GM23338 (cell line): ENCODE data around the gene CAPNS2. TPM values are rescaled to one million over a fixed set of nuclear protein-coding genes. Genes with fewer than 3 reads are reported as not detected.

Experiments used
- ATAC-seq: fragments of 200-7000 bp; cut with Tn5 transposase; 3 replicates; pipeline ENCODE4 v1.9.1; 2020
- DNase-seq: peaks from one replicate; pipeline ENCODE4 v3.0.0-alpha.2; 2015; ENCODE audit warnings: low spot score
- H2AFZ ChIP-seq: fragments of 200-600 bp; sonication (generic); 2 replicates; pipeline ENCODE4 v1.8.0; 2016; ENCODE audit warnings: antibody characterized with exemption, mild to moderate bottlenecking, moderate library complexity
- H3F3A ChIP-seq: fragments of 200-600 bp; sonication (generic); replicated peaks from 2 replicates; pipeline ENCODE4 v1.8.0; 2017; ENCODE audit warnings: antibody characterized with exemption, mixed run types, low read depth
- H3K27ac ChIP-seq: fragments of 200-600 bp; sonication (generic); 2 replicates; pipeline ENCODE4 v1.6.1; 2016; ENCODE audit warnings: low read depth
- H3K27me3 ChIP-seq: fragments of 200-600 bp; sonication (generic); 2 replicates; pipeline ENCODE4 v1.8.0; 2016; ENCODE audit warnings: mild to moderate bottlenecking, mixed run types, moderate library complexity; ENCODE audit not compliant: insufficient read depth
- H3K36me3 ChIP-seq: fragments of 200-600 bp; sonication (generic); 2 replicates; pipeline ENCODE4 v1.8.0; 2016; ENCODE audit warnings: mild to moderate bottlenecking; ENCODE audit not compliant: insufficient read depth
- H3K4me1 ChIP-seq: fragments of 200-600 bp; sonication (generic); 2 replicates; pipeline ENCODE4 v1.8.0; 2016; ENCODE audit warnings: mild to moderate bottlenecking, moderate library complexity; ENCODE audit not compliant: insufficient read depth
- H3K4me2 ChIP-seq: fragments of 200-600 bp; sonication (generic); 2 replicates; pipeline ENCODE4 v1.7.1; 2017; ENCODE audit warnings: mixed run types
- H3K4me3 ChIP-seq: fragments of 200-600 bp; sonication (generic); 2 replicates; pipeline ENCODE4 v1.6.1; 2016; ENCODE audit warnings: mixed run types
- H3K79me2 ChIP-seq: fragments of 200-600 bp; sonication (generic); replicated peaks from 2 replicates; pipeline ENCODE4 v1.8.0; 2017; ENCODE audit warnings: mild to moderate bottlenecking; ENCODE audit not compliant: insufficient read depth
- H3K9me2 ChIP-seq: fragments of 200-600 bp; sonication (generic); 2 replicates; pipeline ENCODE4 v1.8.0; 2017; ENCODE audit not compliant: insufficient read depth
- H4K20me1 ChIP-seq: fragments of 200-600 bp; sonication (generic); replicated peaks from 2 replicates; pipeline ENCODE4 v1.8.0; 2017; ENCODE audit warnings: mild to moderate bottlenecking; ENCODE audit not compliant: insufficient read depth
- H3K27ac Mint-ChIP-seq: 2 replicates; pipeline ENCODE4 v1.8.0; 2020; ENCODE audit warnings: inconsistent platforms, mild to moderate bottlenecking, moderate library complexity, mixed read lengths
- H3K27me3 Mint-ChIP-seq: 3 replicates; pipeline ENCODE4 v1.8.0; 2022; ENCODE audit warnings: low read depth, mild to moderate bottlenecking, moderate library complexity, mixed read lengths, inconsistent platforms; ENCODE audit not compliant: insufficient read depth, poor library complexity
- H3K36me3 Mint-ChIP-seq: 3 replicates; pipeline ENCODE4 v1.8.0; 2021; ENCODE audit warnings: low read depth, mild to moderate bottlenecking, inconsistent platforms, moderate library complexity, mixed read lengths
- H3K4me1 Mint-ChIP-seq: 3 replicates; pipeline ENCODE4 v1.8.0; 2020; ENCODE audit warnings: mild to moderate bottlenecking, inconsistent platforms, mixed read lengths
- H3K4me3 Mint-ChIP-seq: 3 replicates; pipeline ENCODE4 v1.8.0; 2021; ENCODE audit warnings: moderate library complexity, mild to moderate bottlenecking, inconsistent platforms, mixed read lengths
- H3K9me3 Mint-ChIP-seq: 3 replicates; pipeline ENCODE4 v1.8.0; 2020; ENCODE audit warnings: moderate library complexity, mild to moderate bottlenecking, inconsistent platforms, mixed read lengths
- CREB1 ChIP-seq: fragments of 250-450 bp; sonication (Bioruptor Pico); IDR thresholded peaks from 2 replicates; pipeline ENCODE4 v1.5.0; 2020; ENCODE audit warnings: low read depth, mild to moderate bottlenecking, moderate library complexity
- CTCF ChIP-seq, 2 experiments: fragments of 200-600 bp in 1 of 2; sonication (generic) in 1 of 2; conservative IDR thresholded peaks; 2 replicates each; pipeline versions ENCODE4 v1.5.1 to v1.6.1; 2016 to 2017; ENCODE audit warnings: antibody characterized with exemption in 2 of 2, low read depth in 2 of 2, mild to moderate bottlenecking in 2 of 2, moderate library complexity in 1 of 2
- ETS1 ChIP-seq: IDR thresholded peaks from 2 replicates; pipeline ENCODE4 v1.6.1; 2016; ENCODE audit warnings: antibody characterized with exemption
- EZH2 ChIP-seq: fragments of 200-600 bp; sonication (generic); IDR thresholded peaks from one replicate; pipeline ENCODE4 v1.8.0; 2017; ENCODE audit warnings: antibody characterized with exemption, mild to moderate bottlenecking, low read depth; ENCODE audit not compliant: unreplicated experiment
- EZH2phosphoT487 ChIP-seq: fragments of 200-600 bp; sonication (generic); IDR thresholded peaks from one replicate; pipeline ENCODE4 v1.8.1; 2018; ENCODE audit warnings: antibody characterized with exemption; ENCODE audit not compliant: unreplicated experiment
- JUNB ChIP-seq: IDR thresholded peaks from one replicate; pipeline ENCODE4 v1.6.1; 2016; ENCODE audit warnings: antibody characterized with exemption; ENCODE audit not compliant: unreplicated experiment
- NANOG ChIP-seq: IDR thresholded peaks from 2 replicates; pipeline ENCODE4 v1.6.1; 2016; ENCODE audit warnings: antibody characterized with exemption, borderline replicate concordance
- POLR2AphosphoS5 ChIP-seq: IDR thresholded peaks from 2 replicates; pipeline ENCODE4 v1.6.1; 2016; ENCODE audit warnings: antibody characterized with exemption, low read depth
- REST ChIP-seq: IDR thresholded peaks from one replicate; pipeline ENCODE4 v1.6.1; 2018; ENCODE audit warnings: antibody characterized with exemption; ENCODE audit not compliant: unreplicated experiment
- STAT1 ChIP-seq: IDR thresholded peaks from one replicate; pipeline ENCODE4 v1.6.1; 2016; ENCODE audit warnings: antibody characterized with exemption; ENCODE audit not compliant: unreplicated experiment
- ZNF114 ChIP-seq: fragments of 250-450 bp; sonication (Bioruptor Pico); IDR thresholded peaks from 2 replicates; pipeline ENCODE4 v1.5.0; 2020; ENCODE audit warnings: mild to moderate bottlenecking, moderate library complexity
- ZNF331 ChIP-seq: fragments of 250-450 bp; sonication (Bioruptor Pico); IDR thresholded peaks from 2 replicates; pipeline ENCODE4 v1.5.0; 2020; ENCODE audit warnings: low read depth, mild to moderate bottlenecking, moderate library complexity
- ZNF462 ChIP-seq: fragments of 250-450 bp; sonication (Bioruptor Pico); IDR thresholded peaks from 2 replicates; pipeline ENCODE4 v1.5.0; 2020; ENCODE audit warnings: mild to moderate bottlenecking, moderate library complexity
- polyA plus RNA-seq: library from polyadenylated mRNA; unstranded; fragments of >200 nt; fragmentation: Nextera tagmentation; extraction: Ambion mirVana; gene quantifications from 2 replicates; pipeline ENCODE4 v1.2.1, GENCODE V29; 2016
- total RNA-seq: library from RNA; depleted of rRNA; stranded (reverse); fragments of >200 nt; shearing (Covaris generic); gene quantifications from 2 replicates; pipeline ENCODE4 v1.2.3, GENCODE V29; 2014

The CAPNS2 gene
- total and polyA plus RNA-seq, 2 experiments from 2014 or later, result 0.83 TPM; not detected in 1

- H3K9me2 ChIP-seq, result no peaks in the 10 kb centered on the region
- Mint-ChIP-seq H3K9me3 (no peaks in the 10 kb centered on the region), H3K27ac (no peak overlapping the region), H3K4me1 (peaks cover 2% of the 10 kb centered on the region; the same call in 1 of the 3 replicates), H3K27me3 (no peaks in the 10 kb centered on the region), H3K4me3 (no peak overlapping the region), H3K36me3 (no peaks in the 10 kb centered on the region; the same call in 2 of the 3 replicates)
- TF ChIP-seq POLR2AphosphoS5 (no peak), EZH2phosphoT487 (no peak), CTCF (conservative IDR thresholded peaks at IDR 0.05; ENCODE audit: low read depth in 2 of 2) (no peak), EZH2 (no peak), ETS1 (no peak), CREB1 (CRISPR knock-in tag) (no peak), ZNF331 (CRISPR knock-in tag) (no peak), NANOG (no peak), ZNF462 (CRISPR knock-in tag) (no peak), STAT1 (no peak), JUNB (no peak), REST (no peak), ZNF114 (no peak)
- no peaks in the 10 kb centered on the region for H3K27me3 ChIP-seq
- no peak overlapping the region for H3K4me3 ChIP-seq
- H3K79me2 ChIP-seq, result no peaks in the 10 kb centered on the region
- H3F3A ChIP-seq, result no peaks in the 10 kb centered on the region
- H2AFZ ChIP-seq, result no peak overlapping the region
- H4K20me1 ChIP-seq, result no peaks in the 10 kb centered on the region
- H3K27ac ChIP-seq, result no peak overlapping the region
- no peaks in the 10 kb centered on the region; the same call in 1 of the 2 replicates for H3K36me3 ChIP-seq
- no peaks in the 10 kb centered on the region for H3K4me1 ChIP-seq
- ATAC-seq (no peak), DNase-seq (no peak)
- H3K4me2 ChIP-seq, result no peak overlapping the region
These were observed 8.3 kb downstream of the CAPNS2 start for GRCh38 chr16:55574811-55575210.
